Brain microvascular endothelial cell (primary cell): Measurements from ENCODE around the gene FBN1.

Source experiments
- DNase-seq: peaks from one replicate; pipeline ENCODE4 v3.0.0-alpha.2; 2020
- H3K27ac ChIP-seq: fragments of 250-450 bp; sonication (Bioruptor Pico); 2 replicates; pipeline ENCODE4 v1.5.1; 2020; ENCODE audit warnings: mild to moderate bottlenecking, moderate library complexity
- H3K27me3 ChIP-seq: fragments of 250-450 bp; sonication (Bioruptor Pico); replicated peaks from 2 replicates; pipeline ENCODE4 v1.5.1; 2020; ENCODE audit warnings: mild to moderate bottlenecking
- H3K36me3 ChIP-seq: fragments of 250-450 bp; sonication (Bioruptor Pico); replicated peaks from 2 replicates; pipeline ENCODE4 v1.5.1; 2020; ENCODE audit warnings: mild to moderate bottlenecking
- H3K4me3 ChIP-seq: 2 replicates; pipeline ENCODE4 v1.5.1; 2011; ENCODE audit warnings: low read depth, mild to moderate bottlenecking, control low read depth, low read length, moderate library complexity
- CTCF ChIP-seq: IDR thresholded peaks from 2 replicates; pipeline ENCODE4 v1.5.1; 2011; ENCODE audit warnings: low read depth, mild to moderate bottlenecking, moderate library complexity, low read length, control low read depth, inconsistent platforms; ENCODE audit errors: missing control alignments
- in situ Hi-C: cut with HindIII; loops from 2 replicates; pipeline ENCODE4 v1.10.0; 2017; ENCODE audit warnings: low sequenced_read_pairs, low pct_ligation_motif_present

FBN1 gene

GRCh38 chr15:48643776-48644466 is 1.6 kb downstream of the FBN1 start:
- Histone ChIP-seq H3K36me3 (peaks cover 57% of the 10 kb centered on the region), H3K27me3 (no peaks in the 10 kb centered on the region), H3K27ac (peak overlapping the region; percentile 98), H3K4me3 (peak overlapping the region; percentile 97)
- no peak for TF ChIP-seq CTCF
- in situ Hi-C loops = no loop called here
- no peak for DNase-seq

GRCh38 chr15:48643206-48643605 is 2.3 kb downstream of the FBN1 start:
- Histone ChIP-seq H3K36me3 (peaks cover 60% of the 10 kb centered on the region), H3K27me3 (no peaks in the 10 kb centered on the region), H3K27ac (peak overlapping the region; percentile 98), H3K4me3 (peak overlapping the region; percentile 97)
- no peak for TF ChIP-seq CTCF
- in situ Hi-C loops = no loop called here
- DNase-seq = no peak

GRCh38 chr15:48642795-48643194 is 2.7 kb downstream of the FBN1 start:
- peaks cover 62% of the 10 kb centered on the region for H3K36me3 ChIP-seq
- H3K27ac ChIP-seq = peak overlapping the region; percentile 98

GRCh38 chr15:48641416-48641815 is 4.1 kb downstream of the FBN1 start:
- Histone ChIP-seq H3K36me3 (peaks cover 62% of the 10 kb centered on the region), H3K27me3 (no peaks in the 10 kb centered on the region), H3K27ac (peak overlapping the region; percentile 98), H3K4me3 (no peak overlapping the region)
- DNase-seq = no peak
- TF ChIP-seq CTCF = peak; percentile 64
- in situ Hi-C loops = no loop called here

More at GRCh38 chr15:48642795-48643194, 2.7 kb downstream of the FBN1 start:
- TF ChIP-seq CTCF = no peak
- no peak for DNase-seq
- Histone ChIP-seq H3K27me3 (no peaks in the 10 kb centered on the region), H3K4me3 (peak overlapping the region; percentile 97)
- in situ Hi-C loops = no loop called here

- DNase-seq = no peak
- Histone ChIP-seq H3K36me3 (peaks cover 51% of the 10 kb centered on the region), H3K27me3 (no peaks in the 10 kb centered on the region), H3K4me3 (no peak overlapping the region), H3K27ac (peak overlapping the region; percentile 33)
- in situ Hi-C loops = no loop called here
- TF ChIP-seq CTCF = no peak
Measured at GRCh38 chr15:48638963-48639362, 6.5 kb downstream of the FBN1 start.

- Histone ChIP-seq H3K27ac (peak overlapping the region; percentile 82), H3K4me3 (no peak overlapping the region), H3K27me3 (no peaks in the 10 kb centered on the region), H3K36me3 (peaks cover 40% of the 10 kb centered on the region)
- no peak for TF ChIP-seq CTCF
- in situ Hi-C loops = no loop called here
- no peak for DNase-seq
Measured at GRCh38 chr15:48637639-48638038, 7.9 kb downstream of the FBN1 start.
